ENCODE data around the gene CSNK2B. TPM values are rescaled to one million over a fixed set of nuclear protein-coding genes. Genes with fewer than 3 reads are reported as not detected.

The CSNK2B gene
- total RNA-seq, 1 experiment from 2014 or later = 131 TPM

DNA sequence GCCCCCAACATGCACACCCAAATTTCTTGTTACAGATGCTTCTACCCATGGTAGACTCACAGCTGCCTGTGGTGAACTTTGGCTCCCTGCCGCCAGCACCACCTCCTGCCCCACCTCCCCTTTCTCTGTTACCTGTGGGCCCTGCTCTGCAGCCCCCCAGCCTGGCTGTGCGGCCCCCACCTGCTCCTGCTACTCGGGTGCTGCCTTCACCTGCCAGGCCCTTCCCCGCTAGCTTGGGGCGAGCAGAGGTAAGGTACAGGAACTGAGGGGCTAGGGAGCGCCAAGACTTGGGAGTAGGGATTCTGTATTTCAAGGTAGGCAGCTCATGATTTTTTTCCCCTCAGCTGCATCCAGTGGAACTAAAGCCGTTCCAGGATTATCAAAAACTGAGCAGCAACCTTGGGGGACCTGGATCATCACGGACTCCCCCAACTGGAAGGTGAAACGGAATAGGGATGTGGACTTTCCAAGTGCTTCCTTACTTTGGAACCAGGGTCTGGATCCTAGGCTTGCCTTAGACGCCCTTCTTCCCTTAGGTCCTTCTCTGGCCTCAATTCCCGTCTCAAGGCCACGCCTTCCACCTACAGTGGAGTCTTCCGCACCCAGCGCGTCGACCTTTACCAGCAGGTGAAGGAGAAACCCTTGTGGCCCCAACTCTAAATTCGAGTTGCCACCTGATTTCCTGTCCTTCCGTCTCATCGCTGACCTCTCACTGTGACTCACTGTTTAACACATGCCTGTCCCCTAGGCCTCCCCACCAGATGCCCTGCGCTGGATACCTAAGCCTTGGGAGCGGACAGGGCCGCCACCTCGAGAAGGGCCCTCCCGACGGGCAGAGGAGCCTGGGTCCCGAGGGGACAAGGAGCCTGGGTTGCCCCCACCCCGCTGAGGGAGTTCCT, 28.9 kb upstream of the CSNK2B start:
- no peak for DNase-seq (ENCODE audit: extremely low read depth, low read depth)

GRCh38 chr6:31639043-31639442, 26.8 kb upstream of the CSNK2B start:
- no peak for DNase-seq (ENCODE audit: extremely low read depth, low read depth)

DNA sequence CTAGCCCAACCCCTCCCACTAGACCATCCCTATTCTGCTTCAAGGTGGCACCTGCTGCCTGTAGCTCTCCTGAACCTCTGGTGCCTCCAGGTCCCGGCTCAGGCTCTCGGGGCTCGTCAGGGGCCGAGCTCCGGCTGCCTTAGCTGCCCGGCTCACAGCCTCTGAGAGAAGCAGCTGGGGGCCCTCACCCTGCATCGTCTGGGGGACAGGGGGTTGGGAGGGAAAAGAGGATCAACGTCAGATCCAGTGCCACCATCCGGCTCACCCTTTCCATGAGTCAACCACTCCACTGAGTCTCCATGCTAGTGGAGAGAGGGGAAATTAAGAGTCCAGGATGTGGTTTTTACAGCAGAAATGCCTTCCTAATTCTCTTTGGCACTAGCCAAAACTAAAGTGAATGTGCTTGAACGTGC, 26.4 kb upstream of the CSNK2B start:
- no peak for DNase-seq (ENCODE audit: extremely low read depth, low read depth)

DNA sequence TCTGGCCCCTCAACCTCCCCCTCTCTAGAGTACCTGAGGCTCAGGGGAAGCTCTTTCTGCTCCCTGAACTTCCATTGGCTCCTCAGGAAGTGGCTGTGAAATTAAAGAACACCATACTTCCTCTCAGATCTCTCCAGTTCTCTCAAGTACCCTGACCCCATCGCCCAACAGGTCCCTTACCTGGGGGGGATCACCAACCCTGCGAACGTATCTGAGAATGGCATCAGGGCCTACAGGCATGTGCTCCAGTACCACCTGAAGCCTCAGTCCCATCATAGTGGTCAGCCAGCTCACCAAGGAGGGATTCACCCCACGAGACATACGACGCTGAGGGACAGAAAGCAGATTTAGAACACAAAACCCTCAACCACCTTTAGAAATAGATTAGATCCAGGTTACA, 25.3 kb upstream of the CSNK2B start:
- no peak for DNase-seq (ENCODE audit: extremely low read depth, low read depth)

DNA sequence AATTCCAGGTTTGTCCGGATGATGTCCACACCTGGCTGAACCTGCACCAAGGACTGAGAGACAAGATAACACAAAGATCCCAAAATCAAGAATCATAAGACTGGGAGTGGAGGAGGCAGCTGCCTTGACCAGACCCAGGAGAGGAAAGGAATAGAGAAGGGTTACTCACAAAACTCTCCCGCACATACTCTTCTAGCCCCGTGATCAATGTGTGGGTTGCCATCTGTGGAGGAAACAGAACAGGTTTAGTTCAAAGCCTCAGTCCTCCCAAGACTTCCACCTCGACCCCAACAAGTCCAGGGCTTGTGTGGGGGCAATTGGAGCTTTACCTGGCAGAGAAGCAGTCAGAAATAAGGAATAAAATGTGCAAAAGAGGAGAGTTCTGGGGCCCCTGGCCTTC, 24.5 kb upstream of the CSNK2B start:
- DNase-seq (ENCODE audit: extremely low read depth, low read depth) = no peak

- DNase-seq (ENCODE audit: extremely low read depth, low read depth) = no peak
Measured at GRCh38 chr6:31642798-31643570, 22.9 kb upstream of the CSNK2B start.

- no peak for DNase-seq (ENCODE audit: extremely low read depth, low read depth)
Measured at GRCh38 chr6:31643818-31644454, 21.9 kb upstream of the CSNK2B start.

- no peak for DNase-seq (ENCODE audit: extremely low read depth, low read depth)
Measured at GRCh38 chr6:31645325-31645724, 20.6 kb upstream of the CSNK2B start.

GRCh38 chr6:31651602-31652191, 14.2 kb upstream of the CSNK2B start:
- no peak for DNase-seq (ENCODE audit: extremely low read depth, low read depth)

GRCh38 chr6:31652925-31653724, 12.8 kb upstream of the CSNK2B start:
- DNase-seq (ENCODE audit: extremely low read depth, low read depth) = no peak

- no peak for DNase-seq (ENCODE audit: extremely low read depth, low read depth)
Measured at GRCh38 chr6:31654574-31655348, 11.1 kb upstream of the CSNK2B start.

DNA sequence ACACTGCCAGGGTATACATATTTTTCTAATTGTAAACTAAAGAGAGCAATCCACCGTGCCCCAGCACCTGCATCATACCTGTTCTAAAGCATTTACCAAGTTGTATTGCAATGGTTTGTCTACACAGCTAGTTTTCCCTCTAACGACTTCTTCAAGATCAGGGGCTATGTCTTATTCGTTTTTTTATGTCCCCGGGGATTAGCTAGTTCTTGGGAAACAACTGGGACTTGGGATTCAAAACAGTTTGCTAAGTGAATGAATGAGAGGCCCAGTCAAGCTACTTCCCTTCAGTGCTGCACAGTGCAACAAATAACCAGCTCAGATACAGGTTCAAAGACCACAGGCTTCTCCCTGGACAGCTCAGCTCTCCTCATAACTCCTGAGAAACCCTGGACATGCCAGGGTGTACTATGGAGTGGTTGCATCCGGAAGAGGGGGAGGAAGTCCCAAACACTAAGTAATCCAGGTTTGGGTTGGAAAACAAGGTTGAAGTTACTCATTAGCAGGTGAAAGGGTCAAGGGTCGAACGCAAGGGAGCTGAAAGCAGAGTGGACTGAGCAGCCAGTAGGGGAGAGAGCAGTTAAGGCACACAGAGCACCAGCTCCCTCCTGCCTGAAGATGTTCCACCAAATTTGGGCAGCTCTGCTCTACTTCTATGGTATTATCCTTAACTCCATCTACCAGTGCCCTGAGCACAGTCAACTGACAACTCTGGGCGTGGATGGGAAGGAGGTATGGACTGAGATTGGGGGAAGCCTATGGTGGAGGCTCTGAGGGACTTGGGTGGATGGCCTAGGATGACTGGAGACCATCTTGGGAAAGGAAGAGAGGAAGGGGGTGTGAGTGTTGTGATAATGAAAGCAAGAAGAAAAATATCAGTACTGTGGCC, 10.3 kb upstream of the CSNK2B start, which contains the start of gene APOM:
APOM (plus strand) TSS at position 546 of the 889 bp plus-strand sequence; CDS start at position 619, 73 bp downstream.
- DNase-seq (ENCODE audit: extremely low read depth, low read depth) = no peak

DNA sequence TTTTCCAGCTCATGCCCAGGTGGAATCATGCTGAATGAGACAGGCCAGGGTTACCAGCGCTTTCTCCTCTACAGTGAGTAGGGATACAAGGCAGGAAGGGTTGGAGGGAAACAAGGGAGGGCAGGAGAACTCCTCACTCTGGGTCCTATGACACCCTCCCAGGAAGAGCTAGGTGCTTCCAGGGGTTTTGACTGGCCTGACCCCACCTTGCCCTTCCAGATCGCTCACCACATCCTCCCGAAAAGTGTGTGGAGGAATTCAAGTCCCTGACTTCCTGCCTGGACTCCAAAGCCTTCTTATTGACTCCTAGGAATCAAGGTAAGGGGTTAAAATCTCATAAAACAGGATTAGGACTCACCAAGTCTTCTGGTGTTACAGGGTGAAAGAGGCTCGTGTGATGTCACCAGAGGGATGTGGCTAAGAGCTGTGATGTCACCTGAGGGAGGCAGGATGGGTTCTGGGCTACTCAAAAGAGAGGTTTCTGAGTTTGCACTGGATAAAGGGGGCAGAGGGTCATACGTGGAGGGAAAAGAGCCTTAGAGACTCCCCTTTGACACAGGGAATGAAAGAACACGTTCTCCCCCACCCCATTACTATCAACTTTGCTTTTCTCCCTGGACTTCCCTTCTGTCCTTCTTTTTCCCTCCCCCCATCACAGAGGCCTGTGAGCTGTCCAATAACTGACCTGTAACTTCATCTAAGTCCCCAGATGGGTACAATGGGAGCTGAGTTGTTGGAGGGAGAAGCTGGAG, 8.3 kb upstream of the CSNK2B start:
- DNase-seq (ENCODE audit: extremely low read depth, low read depth) = no peak

GRCh38 chr6:31658158-31658688, 7.7 kb upstream of the CSNK2B start:
- DNase-seq (ENCODE audit: extremely low read depth, low read depth) = no peak

GRCh38 chr6:31658983-31659648, 6.8 kb upstream of the CSNK2B start:
- DNase-seq (ENCODE audit: extremely low read depth, low read depth) = no peak

DNA sequence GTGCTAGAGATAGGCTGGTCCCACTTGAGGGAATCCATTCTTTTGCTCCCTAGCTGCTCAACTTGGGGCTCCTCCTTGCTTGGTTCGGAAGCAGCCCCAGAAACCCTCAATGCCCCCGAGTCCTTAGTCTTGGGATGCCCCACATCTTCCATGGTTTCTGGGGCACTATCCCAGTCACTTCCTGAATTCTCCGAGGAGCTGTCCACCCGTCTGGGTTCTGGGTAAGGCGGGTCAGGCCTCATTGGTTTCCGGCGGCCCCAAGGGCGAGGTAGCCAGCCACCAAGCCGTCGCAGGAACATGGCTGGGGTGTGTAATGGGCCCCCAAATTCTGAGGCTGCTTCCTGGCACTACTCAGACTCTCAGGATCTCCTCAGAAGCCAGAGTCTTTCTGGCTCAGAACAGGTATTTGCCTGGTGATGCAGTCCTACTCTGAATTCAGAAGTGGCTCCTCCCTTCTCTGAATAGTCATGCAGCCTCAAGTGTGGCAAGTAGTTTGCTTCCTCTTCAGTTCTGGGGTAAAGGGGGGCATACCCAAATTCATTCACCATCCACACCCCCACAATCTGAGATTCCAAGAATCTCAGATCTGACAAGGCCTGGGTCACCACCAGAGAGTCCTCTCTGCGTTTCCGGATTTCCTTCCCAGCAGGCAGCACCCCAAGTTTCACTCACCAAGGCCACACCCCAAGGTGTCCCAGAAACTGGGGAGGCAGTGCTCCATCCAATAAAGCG, 6.1 kb upstream of the CSNK2B start:
- no peak for DNase-seq (ENCODE audit: extremely low read depth, low read depth)
